ENCODE measurements around the gene CNTN4.

GRCh38 chr3:2810723-2811122 is 712.1 kb downstream of the CNTN4 start:
- no peak for TF ChIP-seq CTCF (IDR thresholded peaks at IDR 0.05; ENCODE audit: borderline replicate concordance, extremely low read depth, low read length, poor library complexity, severe bottlenecking)
- no peak for TF ChIP-seq EZH2 (IDR thresholded peaks at IDR 0.05; ENCODE audit: borderline replicate concordance, low read depth, low read length, severe bottlenecking)

All from DND-41 (cell line).